ENCODE data around the gene ST3GAL4. TPM values are rescaled to one million over a fixed set of nuclear protein-coding genes. Genes with fewer than 3 reads are reported as not detected.

ST3GAL4 gene
- total and polyA plus RNA-seq, 10 of the 15 experiments (the other 5 are each of a cell fraction or from before 2014, with no cell fraction given) = 3.8 to 8.1 (median 6.5) TPM; not detected in 2

DNA sequence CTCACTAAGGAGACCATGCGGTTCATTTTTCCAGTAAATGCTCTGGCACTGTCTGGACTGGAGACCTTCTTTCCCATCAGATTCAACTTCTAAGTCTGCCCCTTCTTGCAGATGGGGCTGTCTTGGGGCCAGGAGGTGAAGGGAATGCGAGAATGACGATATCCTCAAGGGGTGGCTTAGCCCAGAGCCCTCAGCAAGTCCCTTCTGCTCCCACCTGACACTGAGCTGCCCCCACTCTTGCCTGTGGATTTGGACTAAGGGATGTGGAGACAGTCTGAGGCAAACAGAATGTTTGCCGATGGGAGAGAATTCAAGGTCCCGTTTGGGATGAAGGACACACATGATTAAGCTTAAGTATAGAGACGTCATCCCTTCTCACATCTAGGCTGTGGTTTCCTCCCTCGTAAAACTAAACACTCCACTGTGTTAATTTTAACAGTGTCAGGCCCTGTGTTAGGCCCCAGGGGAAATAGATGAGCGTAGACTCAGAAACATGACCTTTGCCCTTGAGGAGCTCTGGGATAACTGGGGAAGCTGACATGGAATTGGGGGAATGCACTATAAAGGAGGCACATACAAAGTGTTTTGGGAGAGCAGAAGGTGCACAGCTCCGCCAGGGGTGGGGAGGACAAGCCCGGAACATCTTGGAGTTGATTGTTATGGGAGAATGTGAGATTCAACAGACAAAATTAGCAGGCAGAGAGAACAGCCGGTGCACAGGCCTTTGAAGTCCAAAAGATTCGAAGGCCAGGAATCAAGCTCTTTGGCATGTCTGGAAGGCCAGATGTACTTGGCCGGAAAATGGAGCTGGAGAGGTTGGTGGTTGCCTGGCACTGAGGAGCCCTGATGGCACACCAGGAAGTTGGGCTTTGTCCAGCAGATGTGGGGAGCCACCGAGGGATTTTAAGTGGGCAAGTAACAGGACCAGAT is 71.6 kb downstream of the ST3GAL4 start:
- Histone ChIP-seq H3K27ac (ENCODE audit: control insufficient read depth, insufficient read depth) (no peak overlapping the region), H3K4me3 (no peak overlapping the region), H3K79me2 (ENCODE audit: control insufficient read depth, insufficient read depth, low read length) (no peaks in the 10 kb centered on the region), H2AFZ (ENCODE audit: control insufficient read depth, low read depth, low read length) (no peak overlapping the region), H3K4me2 (ENCODE audit: control insufficient read depth, insufficient read depth) (no peak overlapping the region), H3K9ac (ENCODE audit: control insufficient read depth, insufficient read depth, low read length) (no peak overlapping the region), H3K27me3 (replicated peaks in 1 of 2; ENCODE audit: control insufficient read depth in 2 of 2, insufficient read depth in 2 of 2, low read length in 1 of 2) (no peaks in the 10 kb centered on the region), H3K4me1 (ENCODE audit: control insufficient read depth, insufficient read depth, low read length) (peaks cover 9% of the 10 kb centered on the region), H3K9me3 (replicated peaks; ENCODE audit: control insufficient read depth, insufficient read depth, low read length) (no peaks in the 10 kb centered on the region; the same call in 2 of the 3 replicates), H4K20me1 (ENCODE audit: control insufficient read depth, insufficient read depth) (no peaks in the 10 kb centered on the region), H3K36me3 (ENCODE audit: control insufficient read depth in 2 of 2, insufficient read depth in 2 of 2, low read length in 1 of 2) (no peaks in the 10 kb centered on the region)
- DNase-seq (ENCODE audit: low read depth, low spot score) (no peak), ATAC-seq (peak; percentile 80), FAIRE-seq (peak; percentile 23)
- RAD21 ChIA-PET (ENCODE audit: unreplicated experiment) = interaction anchor here (1.1 kb wide), 1 partner anchor 54 kb away, joined by 4 read pairs; no protein-coding TSS in a partner anchor
- POLR2A ChIA-PET = interaction anchor here (0.6 kb wide), 1 partner anchor 25 kb away, joined by 5 read pairs; no protein-coding TSS in a partner anchor
- in situ Hi-C loops (cut with MboI) (no loop called here), intact Hi-C loops (cut with micrococcal nuclease; ENCODE audit: unreplicated experiment) (loop anchor here (2.0 kb wide), 1 partner anchor 28 kb away; no protein-coding TSS in a partner anchor)
- no TSS peak for BruUV-seq (replicated peaks)
- TF ChIP-seq MTA2 (IDR thresholded peaks at IDR 0.05; ENCODE audit: low read depth) = peak; percentile 83
- TF ChIP-seq NR2C1 (IDR thresholded peaks at IDR 0.05) = peak; percentile 62; the same call in 1 of the 2 replicates
- no peak for TF ChIP-seq POLR2A (IDR thresholded peaks at IDR 0.05; ENCODE audit: low read depth, low read length)
- peak; percentile 90 to 93 for TF ChIP-seq IKZF2 (IDR thresholded peaks at IDR 0.05)
- TF ChIP-seq NR2F1 (conservative IDR thresholded peaks at IDR 0.05) = peak; percentile 94
- TF ChIP-seq, protein P1, sequence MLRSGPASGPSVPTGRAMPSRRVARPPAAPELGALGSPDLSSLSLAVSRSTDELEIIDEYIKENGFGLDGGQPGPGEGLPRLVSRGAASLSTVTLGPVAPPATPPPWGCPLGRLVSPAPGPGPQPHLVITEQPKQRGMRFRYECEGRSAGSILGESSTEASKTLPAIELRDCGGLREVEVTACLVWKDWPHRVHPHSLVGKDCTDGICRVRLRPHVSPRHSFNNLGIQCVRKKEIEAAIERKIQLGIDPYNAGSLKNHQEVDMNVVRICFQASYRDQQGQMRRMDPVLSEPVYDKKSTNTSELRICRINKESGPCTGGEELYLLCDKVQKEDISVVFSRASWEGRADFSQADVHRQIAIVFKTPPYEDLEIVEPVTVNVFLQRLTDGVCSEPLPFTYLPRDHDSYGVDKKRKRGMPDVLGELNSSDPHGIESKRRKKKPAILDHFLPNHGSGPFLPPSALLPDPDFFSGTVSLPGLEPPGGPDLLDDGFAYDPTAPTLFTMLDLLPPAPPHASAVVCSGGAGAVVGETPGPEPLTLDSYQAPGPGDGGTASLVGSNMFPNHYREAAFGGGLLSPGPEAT (IDR thresholded peaks at IDR 0.05; ENCODE audit: low read depth) = peak; percentile 39; the same call in 1 of the 2 replicates
- TF ChIP-seq CHD2 (IDR thresholded peaks at IDR 0.05; ENCODE audit: borderline replicate concordance, low read depth, low read length) = peak; percentile 54; the same call in 1 of the 2 replicates
- TF ChIP-seq ATF7 (IDR thresholded peaks at IDR 0.05; ENCODE audit: low read depth) = peak; percentile 81
- no peak for TF ChIP-seq TAF1 (IDR thresholded peaks at IDR 0.05; ENCODE audit: borderline replicate concordance, low read depth, low read length)
- 0 out of 2 replicates have a peak, but pooled peaks have one; percentile 20 for TF ChIP-seq EED (IDR thresholded peaks at IDR 0.05; ENCODE audit: low read depth)
- TF ChIP-seq EP300 (IDR thresholded peaks at IDR 0.05; ENCODE audit: borderline replicate concordance in 1 of 2, control insufficient read depth in 1 of 2, low read depth in 2 of 2, low read length in 2 of 2) = peak; percentile 65 to 81; a peak in 2 of 4 replicates
- TF ChIP-seq IKZF1 (conservative IDR thresholded peaks at IDR 0.05) = peak; percentile 93
- peak; percentile 75 for TF ChIP-seq DPF2 (IDR thresholded peaks at IDR 0.05)
- TF ChIP-seq POLR2AphosphoS5 (IDR thresholded peaks at IDR 0.05; ENCODE audit: low read length) = no peak
- TF ChIP-seq MEF2B (IDR thresholded peaks at IDR 0.05; ENCODE audit: partially characterized antibody, poor library complexity, severe bottlenecking) = peak; percentile 94
- no peak for TF ChIP-seq SMAD1 (IDR thresholded peaks at IDR 0.05; ENCODE audit: low read depth, partially characterized antibody)
- TF ChIP-seq RUNX3 (IDR thresholded peaks at IDR 0.05; ENCODE audit: low read length) = peak; percentile 60
- CTCF ChIA-PET = interaction anchor here (0.9 to 6.6 kb wide), 8 partner anchors 8 to 116 kb away, joined by 3 to 23 read pairs (median 3); no protein-coding TSS in a partner anchor
- SMC1A ChIA-PET (ENCODE audit: uncharacterized antibody, unreplicated experiment) = interaction anchor here (0.8 to 1.7 kb wide), 4 partner anchors 9 to 116 kb away, joined by 3 to 5 read pairs (median 4); no protein-coding TSS in a partner anchor
- WGBS (ENCODE audit: insufficient coverage, insufficient replicate concordance, low lambda C conversion rate, missing lambda C conversion rate) = 52% methylated on average over 14 of the region's 14 CpGs

Measured in GM12878 (cell line).